Activated T-cell treated with anti-CD3 and anti-CD28 coated beads for 48 hours (primary cell): ENCODE measurements around the gene FAM124B.
"Not testable (repeated sequence)": the region's sequence is repeated elsewhere in the genome, so short reads cannot be mapped to it uniquely, and the experiment has no call there.

Source experiments
- DNase-seq: peaks from one replicate; pipeline ENCODE4 v3.0.0-alpha.2; 2020; ENCODE audit warnings: low read depth

Gene FAM124B

DNA sequence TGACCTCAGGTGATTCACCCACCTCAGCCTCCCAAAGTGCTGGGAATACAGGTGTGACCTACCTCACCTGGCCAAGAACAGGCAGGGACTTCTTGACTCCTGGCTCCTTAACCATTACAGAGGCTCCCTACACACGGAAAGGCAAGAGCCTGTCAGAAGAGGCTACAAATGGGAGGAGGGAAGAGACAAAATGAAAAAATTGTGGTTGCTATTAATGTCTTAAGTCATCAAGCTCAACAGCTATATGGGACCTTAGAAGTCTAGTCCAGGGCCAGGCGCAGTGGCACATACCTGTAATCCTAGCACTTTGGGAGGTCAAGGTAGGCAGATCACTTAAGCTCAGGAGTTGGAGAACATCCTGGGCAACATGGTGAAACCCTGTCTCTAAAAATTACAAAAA, 11.5 kb upstream of the FAM124B start:
- DNase-seq = no peak

DNA sequence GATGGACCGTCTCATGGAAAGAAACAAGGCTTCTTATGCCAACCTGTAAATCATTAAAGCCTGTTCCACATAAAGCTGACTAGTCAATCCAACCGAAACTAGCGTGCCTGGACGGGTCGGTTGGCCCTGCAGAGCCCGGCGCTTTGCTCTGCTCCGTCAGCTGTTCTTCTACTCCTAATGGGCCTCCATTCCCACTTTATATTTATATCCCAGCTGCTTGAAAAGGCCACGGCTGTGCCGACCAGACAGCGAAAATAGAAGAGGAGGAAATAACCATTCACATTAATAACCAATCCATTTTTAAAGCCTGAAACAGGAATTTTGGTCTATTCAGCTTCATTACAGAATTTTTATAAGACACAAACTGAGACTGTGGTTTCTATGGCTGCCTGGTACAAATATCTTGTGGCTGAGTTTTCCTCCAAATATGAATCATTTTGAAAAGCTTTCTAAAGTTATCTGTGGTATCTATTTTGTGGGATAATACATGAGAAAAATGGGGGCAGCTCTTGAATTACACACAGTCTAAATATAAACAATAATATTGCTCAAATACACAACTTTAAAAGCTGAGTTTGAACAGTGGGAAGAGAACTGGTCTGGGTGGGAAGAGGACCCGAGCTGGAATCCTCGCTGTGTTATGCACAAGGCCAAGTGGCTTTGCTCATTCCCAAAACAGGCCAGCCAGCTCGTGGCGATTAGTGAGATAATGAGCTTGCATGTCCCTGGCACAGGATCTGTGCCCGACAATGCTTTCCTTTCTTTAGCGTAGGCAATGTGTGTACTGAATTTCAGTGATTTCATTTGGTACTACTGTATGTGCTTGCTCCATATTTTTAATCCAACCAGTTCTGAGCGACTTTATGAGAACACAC, 10.5 kb upstream of the FAM124B start:
- no peak for DNase-seq

DNA sequence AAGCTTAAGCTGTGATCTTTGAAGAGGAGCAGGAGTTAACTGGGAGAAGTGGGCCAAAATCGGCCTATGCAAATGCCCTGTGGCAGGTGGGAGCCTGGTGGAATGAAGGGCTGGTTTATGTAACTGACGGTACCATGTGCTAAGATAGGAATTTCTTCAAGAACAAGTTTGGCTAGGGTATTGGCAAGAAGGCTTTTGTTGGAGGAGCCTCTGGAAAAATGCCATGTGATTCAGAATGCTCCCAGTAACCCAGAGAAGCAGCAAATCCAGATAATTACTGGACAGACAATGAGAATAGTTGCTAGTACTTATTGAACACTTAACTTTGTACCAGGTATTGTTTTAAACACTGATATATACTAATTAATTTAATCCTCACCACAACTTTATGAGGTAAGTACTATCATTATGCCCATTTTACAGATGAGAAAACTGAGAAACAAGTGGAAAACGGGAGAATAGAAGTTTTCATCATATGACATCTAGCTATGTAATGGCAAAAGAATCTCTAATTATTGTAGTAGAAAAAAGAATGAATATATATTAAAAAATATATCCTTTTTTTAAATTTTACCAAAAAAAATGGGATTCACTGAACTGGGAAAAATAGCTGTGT, 9.1 kb upstream of the FAM124B start:
- no peak for DNase-seq

DNA sequence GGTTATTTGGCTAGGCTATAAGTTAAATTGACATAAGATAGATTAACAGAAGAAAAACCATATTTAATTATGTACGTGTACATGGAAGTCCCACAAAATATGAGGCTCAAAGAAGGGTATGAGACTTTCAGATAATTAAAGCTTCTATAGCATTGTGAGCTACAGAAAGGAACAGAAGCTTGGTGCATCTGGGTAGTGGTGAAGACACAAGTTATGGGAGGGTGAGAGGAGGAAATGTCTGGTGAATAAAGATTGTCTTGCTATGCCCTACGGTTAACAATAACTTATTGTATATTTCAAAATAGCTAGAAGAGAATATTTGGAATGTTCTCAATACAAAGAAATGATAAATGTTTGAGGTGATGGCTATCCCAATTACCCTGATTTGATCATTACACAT, 6.8 kb upstream of the FAM124B start:
- DNase-seq = no peak

DNA sequence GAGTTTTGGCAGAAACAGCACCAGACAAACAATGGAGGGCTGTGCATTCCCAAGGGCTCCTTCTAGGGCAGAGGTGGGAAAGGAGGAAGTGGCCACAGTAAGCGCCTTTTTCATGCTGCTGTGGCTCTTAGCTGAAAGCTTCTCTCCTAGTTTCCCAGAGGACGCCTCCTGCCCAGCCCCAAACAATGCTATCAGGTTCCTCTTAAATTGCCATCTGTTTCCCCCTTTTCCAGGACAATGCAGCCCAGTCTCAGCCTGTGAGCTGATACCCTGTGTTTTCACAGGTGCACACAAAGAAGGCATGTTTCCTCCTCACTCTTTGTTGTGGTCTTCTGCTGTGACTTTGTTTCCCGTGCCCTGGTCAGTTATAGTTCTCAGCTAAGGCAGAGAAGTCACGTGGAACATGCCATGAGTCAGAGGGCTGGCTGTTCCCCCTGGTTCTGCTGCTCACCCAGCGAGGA, 5.4 kb upstream of the FAM124B start:
- no peak for DNase-seq

DNA sequence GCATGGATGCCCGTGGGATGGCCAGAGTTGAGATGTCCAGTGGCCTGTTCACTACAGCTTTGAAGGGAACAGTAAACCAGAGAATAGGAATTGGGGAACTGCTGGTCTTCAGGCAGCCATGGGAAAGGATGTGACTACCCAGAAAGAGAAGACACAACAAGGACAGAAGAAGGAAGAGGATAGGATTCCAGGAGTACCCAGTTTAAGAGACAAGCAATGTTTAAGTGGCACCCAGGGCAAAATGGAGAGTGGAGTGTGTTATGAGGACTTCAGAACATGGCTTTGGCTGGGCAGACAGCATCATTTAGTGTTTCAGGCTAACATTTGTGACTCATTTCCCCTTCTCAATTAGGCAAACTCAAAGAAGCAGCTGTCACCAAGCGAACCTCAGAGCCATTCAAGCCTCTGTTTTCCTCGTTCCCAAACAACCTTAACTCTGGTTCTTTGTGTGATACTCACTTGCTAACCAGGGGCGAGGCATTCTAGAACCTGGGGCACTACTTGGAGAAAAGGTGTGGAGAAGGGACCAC, 4.0 kb upstream of the FAM124B start:
- DNase-seq = no peak

DNA sequence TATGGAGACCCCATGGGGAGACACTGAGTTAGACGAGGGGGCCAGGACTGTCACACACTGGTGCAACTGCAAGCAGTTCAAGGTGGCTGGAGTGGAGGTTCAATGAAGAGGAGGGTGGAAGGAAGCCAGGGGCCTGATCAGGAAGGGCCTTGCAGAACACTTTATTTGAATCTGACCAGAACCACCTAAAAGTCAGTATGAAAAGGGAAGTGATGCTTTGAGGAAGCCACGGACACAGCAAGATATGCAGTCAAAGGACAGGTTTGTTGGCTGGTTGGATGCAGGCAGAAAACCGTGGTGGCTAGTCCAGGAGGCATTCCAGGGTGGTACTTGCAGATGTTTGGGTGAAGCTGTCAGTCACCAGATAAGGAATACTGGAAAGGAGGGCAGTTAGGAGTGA, 3.5 kb upstream of the FAM124B start:
- DNase-seq = no peak

DNA sequence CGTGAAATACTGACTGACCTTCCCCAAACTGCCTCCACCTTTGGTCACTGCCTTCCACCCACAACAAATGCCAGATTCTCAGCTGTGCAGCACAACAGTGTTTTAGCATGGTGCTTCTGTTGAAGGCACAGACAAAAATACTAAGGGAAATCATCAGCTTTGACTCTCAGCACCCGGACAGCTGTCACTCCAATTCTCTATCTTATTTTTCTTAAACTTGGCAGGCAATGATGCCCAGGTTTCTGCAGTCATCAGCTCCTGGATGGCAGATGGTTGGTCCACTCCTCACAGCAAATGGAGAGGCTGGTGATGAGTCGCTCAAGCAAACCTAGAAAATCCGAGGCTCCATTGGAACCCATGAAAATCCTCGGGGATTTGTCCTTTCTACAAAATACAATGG, 2.9 kb upstream of the FAM124B start:
- DNase-seq = no peak

DNA sequence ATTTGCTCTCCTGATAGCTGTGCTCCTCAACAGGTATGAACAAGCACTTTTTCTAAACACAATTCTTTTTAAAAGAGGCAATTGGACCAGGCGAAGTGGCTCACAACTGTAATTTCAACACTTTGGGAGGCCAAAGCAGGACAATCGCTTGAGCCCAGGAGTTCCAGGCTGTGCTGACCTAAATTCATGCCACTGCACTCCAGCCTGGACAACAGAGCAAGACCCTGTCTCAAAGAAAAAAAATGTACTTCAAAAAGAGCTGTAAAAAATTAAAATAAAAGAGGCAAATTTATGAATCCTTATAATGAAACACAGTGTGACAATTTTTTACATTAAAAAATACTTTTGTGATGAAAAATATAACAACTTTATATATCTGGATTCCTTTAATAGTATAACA, 1.8 kb upstream of the FAM124B start:
- no peak for DNase-seq

DNA sequence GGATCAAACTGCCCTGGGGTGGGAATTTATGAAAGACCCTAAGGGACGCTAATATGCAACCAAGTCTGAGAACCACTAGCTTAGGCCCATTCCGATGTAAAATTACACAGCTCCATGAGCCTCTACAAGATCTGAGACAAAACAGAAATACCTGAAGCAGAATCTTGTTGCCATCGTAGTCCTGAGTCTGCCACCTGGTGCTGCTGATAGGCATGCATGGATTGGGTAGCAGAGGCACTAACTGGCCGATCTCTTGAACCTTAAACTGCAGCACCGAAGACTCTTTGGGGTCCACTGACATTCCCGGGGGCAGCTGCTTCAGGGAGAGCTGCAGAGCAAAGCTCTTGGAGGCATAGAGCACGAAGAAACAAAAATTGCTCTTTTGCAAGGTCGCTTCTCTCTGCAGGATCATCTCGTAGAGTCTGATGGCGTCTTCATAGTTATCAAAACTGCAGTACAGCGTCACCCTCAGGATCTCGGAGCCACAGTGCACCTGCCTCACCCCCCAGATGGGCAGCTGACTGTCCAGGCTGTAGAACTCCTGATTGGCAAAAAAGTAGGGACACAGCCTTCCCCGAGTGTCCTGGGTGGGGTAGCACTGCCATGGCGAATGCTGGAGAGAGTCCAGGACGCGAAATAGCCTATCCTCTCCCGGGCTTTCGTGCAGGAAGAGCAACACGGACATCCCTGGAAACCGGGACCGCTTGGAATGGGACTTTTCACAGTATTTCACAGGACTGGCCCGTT, 848 bp downstream of the FAM124B start:
- no peak for DNase-seq

DNA sequence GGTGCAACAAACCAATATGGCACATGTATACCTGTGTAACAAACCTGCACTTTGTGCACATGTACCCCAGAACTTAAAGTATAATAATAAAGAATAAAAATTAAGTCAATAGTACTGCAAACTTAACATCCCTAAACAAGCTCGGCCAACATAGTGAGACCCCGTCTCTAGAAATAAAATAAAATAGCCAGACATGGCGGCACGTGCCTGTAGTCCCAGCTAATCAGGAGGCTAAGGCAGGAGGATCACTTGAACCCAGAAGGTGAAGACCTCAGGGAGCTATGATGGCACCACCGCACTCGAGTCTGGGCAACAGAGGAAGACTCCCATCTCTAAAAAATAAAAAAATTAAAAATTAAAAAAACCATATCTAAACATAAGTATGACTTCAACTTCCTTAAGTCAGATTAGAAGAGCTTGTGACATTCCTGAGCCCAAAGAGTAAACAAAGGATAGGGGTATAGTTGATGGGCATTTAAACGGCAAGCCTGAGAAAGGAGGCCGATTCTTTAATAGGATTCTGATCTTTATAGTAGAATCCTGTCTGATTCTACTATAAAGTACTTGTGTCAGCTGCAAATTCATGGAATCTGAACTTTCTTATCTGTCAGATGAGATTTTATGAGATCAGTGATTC, 1.6 kb downstream of the FAM124B start:
- no peak for DNase-seq

DNA sequence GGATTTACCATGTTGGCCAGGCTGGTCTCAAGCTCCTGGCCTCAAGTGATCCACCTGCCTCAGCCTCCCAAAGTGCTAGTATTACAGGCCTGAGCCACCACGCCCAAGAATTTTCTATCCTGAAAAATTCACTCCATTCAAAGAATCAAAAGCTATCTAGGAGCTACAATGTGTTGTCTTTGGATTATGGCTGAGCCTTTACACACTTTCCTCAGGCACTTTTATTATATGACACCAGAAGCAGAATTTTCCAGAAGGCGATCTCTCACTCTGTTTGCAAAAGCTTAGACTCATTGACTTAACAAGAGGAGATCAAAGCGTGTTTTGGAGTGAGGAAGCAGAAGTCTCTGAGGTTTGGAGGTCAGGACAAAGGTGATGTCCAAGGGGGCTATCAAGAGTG, 3.6 kb downstream of the FAM124B start:
- DNase-seq = no peak

DNA sequence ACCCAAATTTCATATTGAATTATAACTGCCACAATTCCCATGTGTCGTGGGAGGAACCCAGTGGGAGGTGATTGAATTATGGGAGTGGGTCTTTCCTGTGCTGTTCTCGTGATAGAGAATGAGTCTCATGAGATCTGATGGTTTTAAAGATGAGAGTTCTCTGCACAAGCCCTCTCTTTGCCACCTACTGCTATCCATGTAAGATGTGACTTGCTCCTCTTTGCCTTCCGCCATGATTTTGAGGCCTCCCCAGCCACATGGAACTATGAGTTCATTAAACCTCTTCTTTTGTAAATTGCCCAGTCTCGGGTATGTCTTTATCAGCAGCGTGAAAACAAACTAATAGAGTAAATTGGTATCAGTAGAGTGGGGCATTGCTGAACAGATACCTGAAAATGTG, 4.8 kb downstream of the FAM124B start:
- DNase-seq = not testable (repeated sequence)

DNA sequence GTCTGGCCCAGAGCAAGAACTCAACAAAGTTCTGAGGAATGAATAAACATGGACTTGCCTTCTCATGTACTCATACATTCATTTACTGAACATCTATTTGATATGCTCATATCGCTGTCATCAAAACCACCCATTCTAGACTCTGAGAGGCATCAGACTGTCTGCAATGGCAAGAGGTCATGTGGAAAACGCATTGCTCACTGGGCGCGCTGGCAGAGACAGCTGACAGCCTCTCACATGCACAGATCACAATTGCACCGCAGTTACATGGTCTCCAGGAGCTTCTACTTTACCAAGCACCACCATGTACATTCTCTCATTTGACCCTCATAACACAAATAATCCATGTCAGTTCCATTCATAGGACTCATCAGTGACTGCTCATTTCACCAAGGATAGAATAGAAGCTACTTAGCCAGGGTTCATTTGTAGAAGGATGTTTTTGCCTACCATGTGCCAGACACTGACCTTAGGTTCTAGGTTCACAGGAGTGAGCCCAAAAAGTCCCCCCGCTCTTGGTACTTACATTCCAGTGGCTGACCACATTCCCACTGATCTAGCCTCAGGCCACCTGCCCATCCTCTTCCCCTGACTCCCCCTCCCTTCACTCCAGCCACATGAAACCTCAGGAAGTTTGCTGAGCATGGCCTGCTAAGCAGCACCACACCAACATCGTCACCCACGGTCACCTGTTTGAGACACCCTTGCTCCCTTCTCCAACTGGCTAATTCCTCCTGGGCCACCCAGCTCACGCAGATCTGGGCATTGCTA, 6.1 kb downstream of the FAM124B start:
- DNase-seq = no peak

DNA sequence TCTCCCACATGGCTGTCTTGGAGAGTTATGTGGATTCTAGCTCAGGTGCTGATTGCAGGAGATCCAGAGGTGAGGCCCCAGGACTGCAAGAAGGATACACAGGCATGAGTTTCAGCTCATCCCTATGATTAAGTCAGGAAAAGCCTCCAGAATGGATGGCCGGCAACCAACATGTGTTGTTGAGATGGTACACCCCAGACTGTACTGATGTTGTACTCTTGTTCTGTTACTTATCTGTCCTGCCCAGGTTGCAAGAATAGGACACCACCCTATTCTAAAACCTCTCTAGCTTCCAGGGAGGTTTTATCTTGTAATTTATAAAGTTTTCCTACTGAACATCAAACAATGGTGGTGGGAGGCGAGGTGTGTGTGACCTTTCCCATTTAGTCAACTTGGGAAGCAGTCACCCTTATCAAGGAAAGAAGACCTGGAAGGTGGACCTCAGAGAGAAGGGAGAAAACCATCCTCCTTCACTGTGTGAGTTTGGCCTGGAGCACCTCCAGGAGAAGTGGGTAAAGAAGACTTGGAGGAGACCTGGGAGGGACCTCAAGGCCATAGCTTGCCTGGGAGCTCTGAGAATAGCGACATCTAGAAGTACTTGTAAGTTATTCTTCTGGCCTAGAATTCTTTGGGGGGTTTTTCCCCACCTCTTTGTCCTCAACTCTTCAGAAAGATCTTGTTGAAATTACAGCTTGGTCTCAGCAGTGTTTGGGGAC, 8.6 kb downstream of the FAM124B start:
- no peak for DNase-seq

DNA sequence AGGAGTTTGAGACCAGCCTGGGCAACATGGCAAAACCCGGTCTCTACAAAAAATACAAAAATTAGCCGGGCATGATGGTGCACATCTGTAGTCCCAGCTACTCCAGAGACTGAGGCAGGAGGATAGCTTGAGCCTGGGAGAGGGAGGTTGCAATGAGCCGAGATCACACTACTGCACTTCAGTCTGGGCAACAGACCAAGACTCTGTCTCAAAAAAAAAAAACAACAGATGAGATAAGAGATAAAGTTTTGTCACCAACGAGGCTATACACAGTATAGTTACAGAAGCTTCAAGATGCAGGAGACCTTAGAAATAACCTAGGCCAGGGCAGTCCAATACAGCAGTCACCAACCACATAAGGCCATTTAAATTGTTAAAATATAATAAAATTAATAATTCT, 9.4 kb downstream of the FAM124B start:
- no peak for DNase-seq

DNA sequence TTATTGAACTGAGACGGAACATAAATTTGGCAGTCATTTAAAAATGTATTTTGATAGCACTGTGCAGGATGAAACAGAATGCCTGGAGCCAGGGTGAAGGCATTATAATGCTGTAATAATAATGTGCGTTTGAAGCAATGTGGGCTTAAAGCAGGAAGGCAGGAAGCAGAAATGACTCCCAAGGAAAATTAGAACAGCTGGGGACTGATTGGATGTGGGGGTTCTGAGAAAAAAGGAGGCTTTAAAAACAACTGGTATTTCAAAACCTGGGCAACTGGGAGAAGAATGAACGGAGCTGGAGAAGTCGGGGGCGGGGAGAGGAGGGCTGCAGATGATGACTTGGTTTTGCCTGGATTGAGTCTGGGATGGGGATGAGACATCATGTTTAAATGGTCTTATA, 12.6 kb downstream of the FAM124B start:
- no peak for DNase-seq

DNA sequence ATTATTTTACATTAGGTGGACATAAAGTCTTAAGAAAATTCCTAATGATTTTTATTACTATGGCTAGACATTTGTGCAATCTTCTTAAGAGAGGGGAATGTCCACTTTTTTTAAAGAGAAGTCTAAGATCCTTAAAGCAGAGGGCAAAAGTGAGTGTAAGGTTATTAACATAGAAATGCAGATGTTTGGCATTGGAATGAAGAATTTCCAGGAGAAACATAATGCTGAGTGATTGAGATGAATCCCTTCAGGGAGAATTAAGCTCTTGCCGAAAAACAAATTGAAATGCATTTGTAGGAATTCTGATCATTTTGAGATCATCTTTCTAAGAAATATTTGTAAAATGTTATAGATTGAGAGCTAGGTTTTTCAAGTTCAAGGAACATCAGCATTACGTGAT, 15.0 kb downstream of the FAM124B start:
- no peak for DNase-seq

DNA sequence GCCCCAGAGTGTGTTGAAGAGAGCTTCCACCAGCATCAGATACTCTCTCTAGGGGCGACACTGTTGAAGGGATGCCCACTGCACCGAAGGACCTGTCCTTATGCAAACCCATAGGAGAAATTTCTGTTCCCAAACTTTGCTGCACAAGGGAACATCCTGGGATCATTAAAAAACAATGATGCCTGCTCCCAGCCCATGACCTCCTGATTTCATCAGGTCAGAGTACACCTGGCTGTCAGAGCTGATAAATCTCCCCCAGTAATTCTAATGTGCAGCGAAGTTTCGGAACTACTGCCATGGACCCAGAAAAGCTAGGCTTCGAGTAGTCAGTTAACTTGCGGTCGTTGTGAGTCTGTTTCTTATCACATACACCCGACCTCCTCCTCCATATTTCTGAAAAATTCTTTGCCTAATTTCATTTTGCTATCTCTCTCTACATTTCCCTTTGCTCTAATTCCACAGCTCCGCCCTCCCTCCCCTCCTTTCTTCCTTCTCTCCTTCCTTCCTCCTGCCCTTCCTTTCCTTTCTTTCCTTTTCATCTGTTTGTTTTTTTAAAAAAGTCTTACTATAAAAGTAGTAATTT, 18.8 kb downstream of the FAM124B start:
- DNase-seq = no peak

DNA sequence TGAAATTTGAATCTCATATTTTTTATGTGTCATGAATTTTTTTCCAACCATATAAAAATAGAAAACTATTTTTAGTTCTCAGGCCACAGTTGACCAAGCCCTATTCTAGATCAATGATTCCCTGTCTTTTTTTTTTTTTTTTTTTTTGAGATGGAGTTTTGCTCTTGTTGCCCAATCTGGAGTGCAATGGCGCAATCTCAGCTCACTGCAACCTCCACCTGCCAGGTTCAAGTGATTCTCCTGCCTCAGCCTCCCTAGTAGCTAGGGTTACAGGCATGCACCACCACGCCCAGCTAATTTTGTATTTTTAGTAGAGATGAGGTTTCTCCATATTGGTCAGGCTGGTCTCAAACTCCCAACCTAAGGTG, 19.6 kb downstream of the FAM124B start:
- DNase-seq = not testable (repeated sequence)
